CD4-positive, alpha-beta T cell treated with Interleukin-6 for 4 hours (primary cell): ENCODE results near the gene DCTN4.
"Not testable (repeated sequence)": the region's sequence is repeated elsewhere in the genome, so short reads cannot be mapped to it uniquely, and the experiment has no call there.

Source experiments
- DNase-seq: peaks from one replicate; pipeline ENCODE4 v3.0.0-alpha.2; 2020; ENCODE audit warnings: mixed read lengths

Gene DCTN4

GRCh38 chr5:150778088-150778516, 19.3 kb upstream of the DCTN4 start:
- DNase-seq, result no peak

- no peak for DNase-seq
These were observed 18.9 kb upstream of the DCTN4 start for GRCh38 chr5:150777685-150778084.

- no peak for DNase-seq
These were observed 15.3 kb upstream of the DCTN4 start for GRCh38 chr5:150774145-150774544.

- no peak for DNase-seq
These were observed 12.4 kb upstream of the DCTN4 start for GRCh38 chr5:150771034-150771795.

- DNase-seq, result no peak
These were observed 7.4 kb upstream of the DCTN4 start for GRCh38 chr5:150766251-150766650.

GRCh38 chr5:150765799-150766169, 7.0 kb upstream of the DCTN4 start:
- no peak for DNase-seq

GRCh38 chr5:150765011-150765798, 6.4 kb upstream of the DCTN4 start:
- no peak for DNase-seq

GRCh38 chr5:150764530-150764929, 5.7 kb upstream of the DCTN4 start:
- no peak for DNase-seq

GRCh38 chr5:150763023-150763769, 4.4 kb upstream of the DCTN4 start:
- no peak for DNase-seq

GRCh38 chr5:150762211-150762610, 3.4 kb upstream of the DCTN4 start:
- no peak for DNase-seq

GRCh38 chr5:150759334-150759583, 442 bp upstream of the DCTN4 start:
- DNase-seq, result no peak

- peak; percentile 27 for DNase-seq
These were observed 650 bp downstream of the DCTN4 start for GRCh38 chr5:150758203-150758530.

GRCh38 chr5:150757087-150757649, 1.6 kb downstream of the DCTN4 start:
- no peak for DNase-seq

GRCh38 chr5:150753863-150754262, 5.0 kb downstream of the DCTN4 start:
- no peak for DNase-seq

GRCh38 chr5:150753463-150753862, 5.4 kb downstream of the DCTN4 start:
- DNase-seq, result no peak

GRCh38 chr5:150751096-150751891, 7.5 kb downstream of the DCTN4 start:
- DNase-seq, result no peak

GRCh38 chr5:150750469-150750868, 8.3 kb downstream of the DCTN4 start:
- DNase-seq, result no peak

- not testable (repeated sequence) for DNase-seq
These were observed 15.7 kb downstream of the DCTN4 start for GRCh38 chr5:150743142-150743488.

GRCh38 chr5:150742455-150743141, 16.2 kb downstream of the DCTN4 start:
- DNase-seq, result not testable (repeated sequence)

- DNase-seq, result peak; percentile 9
These were observed 17.8 kb downstream of the DCTN4 start for GRCh38 chr5:150740992-150741391.

- DNase-seq, result no peak
These were observed 20.0 kb downstream of the DCTN4 start for GRCh38 chr5:150738862-150739261.
